Islet of Langerhans (tissue), 1 donor: ENCODE results near the gene PTGER1.
"Not testable (repeated sequence)": the region's sequence is repeated elsewhere in the genome, so short reads cannot be mapped to it uniquely, and the experiment has no call there.

ENCODE experiments used
- FAIRE-seq: peaks from one replicate; lab custom pipeline; 2011; peaks lifted over from hg19 to GRCh38; lab: Jason Lieb, UNC

The PTGER1 gene

GRCh38 chr19:14473978-14474578 is 1.1 kb downstream of the PTGER1 start:
- FAIRE-seq, result no peak

- FAIRE-seq, result no peak
Measured at GRCh38 chr19:14473073-14473977, 1.8 kb downstream of the PTGER1 start.

- FAIRE-seq, result no peak
Measured at GRCh38 chr19:14472202-14472938, 2.8 kb downstream of the PTGER1 start.

GRCh38 chr19:14471436-14472187 is 3.5 kb downstream of the PTGER1 start:
- FAIRE-seq, result no peak

GRCh38 chr19:14470031-14470876 is 4.9 kb downstream of the PTGER1 start:
- FAIRE-seq, result no peak

- no peak for FAIRE-seq
Measured at GRCh38 chr19:14467816-14468215, 7.3 kb downstream of the PTGER1 start.

- no peak for FAIRE-seq
Measured at GRCh38 chr19:14467391-14467790, 7.8 kb downstream of the PTGER1 start.

GRCh38 chr19:14463747-14464146 is 11.4 kb downstream of the PTGER1 start:
- no peak for FAIRE-seq

GRCh38 chr19:14462401-14462800 is 12.8 kb downstream of the PTGER1 start:
- not testable (repeated sequence) for FAIRE-seq

GRCh38 chr19:14460935-14461334 is 14.2 kb downstream of the PTGER1 start:
- FAIRE-seq, result no peak

- FAIRE-seq, result no peak
Measured at GRCh38 chr19:14459703-14460102, 15.5 kb downstream of the PTGER1 start.

- not testable (repeated sequence) for FAIRE-seq
Measured at GRCh38 chr19:14452303-14452702, 22.9 kb downstream of the PTGER1 start.

- FAIRE-seq, result no peak
Measured at GRCh38 chr19:14450876-14451275, 24.3 kb downstream of the PTGER1 start.

- FAIRE-seq, result no peak
Measured at GRCh38 chr19:14450168-14450874, 24.8 kb downstream of the PTGER1 start.

- no peak for FAIRE-seq
Measured at GRCh38 chr19:14449321-14449720, 25.8 kb downstream of the PTGER1 start.

- no peak for FAIRE-seq
Measured at GRCh38 chr19:14446336-14447036, 28.7 kb downstream of the PTGER1 start.

GRCh38 chr19:14443632-14444216 is 31.4 kb downstream of the PTGER1 start:
- FAIRE-seq, result no peak

GRCh38 chr19:14442891-14443631 is 32.1 kb downstream of the PTGER1 start:
- FAIRE-seq, result no peak
